T-helper 17 cell (primary cell): ENCODE results near the gene IMPACT. TPM values are rescaled to one million over a fixed set of nuclear protein-coding genes. Genes with fewer than 3 reads are reported as not detected.

Source experiments
- ATAC-seq: fragments of 150-1000 bp; cut with Tn5 transposase; 2 replicates; pipeline ENCODE4 v1.10.0; 2021; ENCODE audit warnings: mild to moderate bottlenecking, moderate library complexity
- DNase-seq, 3 donors: peaks; one replicate each; pipeline versions ENCODE4 v3.0.0 to v3.0.0-alpha.2; 2020 to 2021
- H3K9me3 ChIP-seq: one replicate; pipeline ENCODE4 v1.7.0; 2013; ENCODE audit warnings: low read length, mild to moderate bottlenecking; ENCODE audit not compliant: control insufficient read depth, poor library complexity, severe bottlenecking
- H3K27ac Mint-ChIP-seq: one replicate; pipeline ENCODE4 v1.8.0; 2022; ENCODE audit warnings: mild to moderate bottlenecking, moderate library complexity, mixed read lengths
- H3K27me3 Mint-ChIP-seq: one replicate; pipeline ENCODE4 v1.8.0; 2022; ENCODE audit warnings: mixed read lengths
- H3K36me3 Mint-ChIP-seq: one replicate; pipeline ENCODE4 v1.8.0; 2022; ENCODE audit warnings: low read depth, mixed read lengths
- H3K4me1 Mint-ChIP-seq: one replicate; pipeline ENCODE4 v1.8.0; 2022; ENCODE audit warnings: mild to moderate bottlenecking, mixed read lengths
- H3K4me3 Mint-ChIP-seq: one replicate; pipeline ENCODE4 v1.8.0; 2022; ENCODE audit warnings: mild to moderate bottlenecking, moderate library complexity, mixed read lengths
- total RNA-seq, 4 donors: library from RNA in 2 of 4; stranded (reverse) in 2 of 4; gene quantifications; one replicate each; pipeline ENCODE4 v1.2.3 and lab custom pipeline; 2022 to 2026

Gene IMPACT
- total RNA-seq, 2 donors from 2014 or later = 15.2 to 16.4 TPM

- no peaks in the 10 kb centered on the region for H3K9me3 ChIP-seq
- Mint-ChIP-seq H3K27ac (no peak overlapping the region), H3K4me3 (no peak overlapping the region), H3K36me3 (peaks cover 3% of the 10 kb centered on the region), H3K27me3 (peaks cover 17% of the 10 kb centered on the region), H3K4me1 (peaks cover 6% of the 10 kb centered on the region)
- ATAC-seq (no peak), DNase-seq (no peak)
Measured at GRCh38 chr18:24402209-24402785, 24.2 kb upstream of the IMPACT start.

GRCh38 chr18:24403076-24403475, 23.4 kb upstream of the IMPACT start:
- Mint-ChIP-seq H3K27me3 (peaks cover 24% of the 10 kb centered on the region), H3K4me1 (peaks cover 3% of the 10 kb centered on the region), H3K36me3 (peaks cover 5% of the 10 kb centered on the region), H3K27ac (no peak overlapping the region), H3K4me3 (no peak overlapping the region)
- no peaks in the 10 kb centered on the region for H3K9me3 ChIP-seq
- ATAC-seq (no peak), DNase-seq (no peak)

GRCh38 chr18:24404591-24404990, 21.9 kb upstream of the IMPACT start:
- peaks cover 29% of the 10 kb centered on the region for H3K27me3 Mint-ChIP-seq
- peaks cover 5% of the 10 kb centered on the region for H3K36me3 Mint-ChIP-seq
- no peak overlapping the region for H3K27ac Mint-ChIP-seq
- ATAC-seq (no peak), DNase-seq (no peak)
- H3K4me3 Mint-ChIP-seq = no peak overlapping the region
- H3K9me3 ChIP-seq = no peaks in the 10 kb centered on the region
- no peaks in the 10 kb centered on the region for H3K4me1 Mint-ChIP-seq

DNA sequence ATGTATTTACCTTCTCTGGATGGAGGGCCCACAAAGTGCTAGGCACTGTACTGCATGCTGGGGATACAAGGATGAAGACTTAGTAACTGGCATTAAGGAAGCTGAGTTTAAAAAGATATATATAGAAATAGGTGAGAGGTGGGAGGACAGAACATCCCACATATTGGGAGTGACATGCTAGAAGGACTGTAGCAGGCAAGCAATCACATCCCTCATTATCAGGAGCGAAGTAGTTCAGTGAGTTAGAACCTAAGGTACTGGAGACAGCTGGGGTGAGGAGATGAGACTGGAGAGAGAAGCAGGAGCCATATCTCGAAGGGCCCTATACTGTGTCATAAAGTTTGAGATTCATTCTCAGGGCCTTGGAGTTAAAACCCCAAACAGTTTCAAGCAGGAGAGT, 18.0 kb upstream of the IMPACT start:
- Mint-ChIP-seq H3K27me3 (peaks cover 25% of the 10 kb centered on the region), H3K36me3 (peaks cover 5% of the 10 kb centered on the region), H3K4me1 (no peaks in the 10 kb centered on the region), H3K4me3 (no peak overlapping the region), H3K27ac (no peak overlapping the region)
- DNase-seq (no peak), ATAC-seq (no peak)
- no peaks in the 10 kb centered on the region for H3K9me3 ChIP-seq

- ATAC-seq (no peak), DNase-seq (no peak)
- no peaks in the 10 kb centered on the region for H3K4me1 Mint-ChIP-seq
- no peaks in the 10 kb centered on the region for H3K9me3 ChIP-seq
- H3K36me3 Mint-ChIP-seq = no peaks in the 10 kb centered on the region
- H3K27me3 Mint-ChIP-seq = peaks cover 11% of the 10 kb centered on the region
- no peak overlapping the region for H3K27ac Mint-ChIP-seq
- no peak overlapping the region for H3K4me3 Mint-ChIP-seq
Measured at GRCh38 chr18:24413148-24413547, 13.3 kb upstream of the IMPACT start.

GRCh38 chr18:24414349-24415003, 12.0 kb upstream of the IMPACT start:
- no peaks in the 10 kb centered on the region for H3K4me1 Mint-ChIP-seq
- no peak overlapping the region for H3K4me3 Mint-ChIP-seq
- peaks cover 4% of the 10 kb centered on the region for H3K36me3 Mint-ChIP-seq
- no peak overlapping the region for H3K27ac Mint-ChIP-seq
- ATAC-seq (no peak), DNase-seq (no peak)
- no peaks in the 10 kb centered on the region for H3K9me3 ChIP-seq
- H3K27me3 Mint-ChIP-seq = peaks cover 16% of the 10 kb centered on the region

GRCh38 chr18:24417480-24417879, 9.0 kb upstream of the IMPACT start:
- no peak for ATAC-seq

GRCh38 chr18:24420551-24420950, 5.9 kb upstream of the IMPACT start:
- H3K4me1 Mint-ChIP-seq = no peaks in the 10 kb centered on the region
- no peaks in the 10 kb centered on the region for H3K9me3 ChIP-seq
- H3K27ac Mint-ChIP-seq = no peak overlapping the region
- no peak for ATAC-seq
- DNase-seq = no peak
- peaks cover 9% of the 10 kb centered on the region for H3K36me3 Mint-ChIP-seq
- H3K27me3 Mint-ChIP-seq = peaks cover 37% of the 10 kb centered on the region
- no peak overlapping the region for H3K4me3 Mint-ChIP-seq

More at GRCh38 chr18:24417480-24417879, 9.0 kb upstream of the IMPACT start:
- no peaks in the 10 kb centered on the region for H3K4me1 Mint-ChIP-seq
- H3K27ac Mint-ChIP-seq = no peak overlapping the region
- H3K36me3 Mint-ChIP-seq = peaks cover 4% of the 10 kb centered on the region
- peaks cover 19% of the 10 kb centered on the region for H3K27me3 Mint-ChIP-seq
- no peak for DNase-seq
- no peak overlapping the region for H3K4me3 Mint-ChIP-seq
- no peaks in the 10 kb centered on the region for H3K9me3 ChIP-seq

DNA sequence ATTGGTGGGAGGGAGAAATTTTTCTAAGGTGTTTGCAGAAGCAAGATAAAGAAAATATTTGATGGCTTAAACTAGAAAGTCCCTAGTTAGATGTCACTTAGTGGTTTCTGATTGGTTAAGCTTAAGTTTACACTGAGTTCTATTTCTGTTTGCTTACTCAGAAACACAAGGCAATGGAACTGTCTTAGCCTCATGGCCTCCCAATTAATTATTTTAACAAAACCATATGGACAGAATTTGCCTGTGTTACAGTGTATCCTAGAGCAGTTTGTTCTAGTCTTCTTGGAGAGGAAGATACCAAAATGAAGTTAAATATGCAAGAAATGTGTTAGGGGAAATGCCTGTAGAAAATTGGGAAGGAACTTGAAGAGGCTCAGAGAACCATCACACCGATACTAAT, 4.6 kb upstream of the IMPACT start:
- H3K36me3 Mint-ChIP-seq = peaks cover 11% of the 10 kb centered on the region
- no peaks in the 10 kb centered on the region for H3K9me3 ChIP-seq
- H3K4me3 Mint-ChIP-seq = no peak overlapping the region
- ATAC-seq (no peak), DNase-seq (no peak)
- H3K4me1 Mint-ChIP-seq = peaks cover 1% of the 10 kb centered on the region
- H3K27ac Mint-ChIP-seq = no peak overlapping the region
- H3K27me3 Mint-ChIP-seq = peaks cover 37% of the 10 kb centered on the region

DNA sequence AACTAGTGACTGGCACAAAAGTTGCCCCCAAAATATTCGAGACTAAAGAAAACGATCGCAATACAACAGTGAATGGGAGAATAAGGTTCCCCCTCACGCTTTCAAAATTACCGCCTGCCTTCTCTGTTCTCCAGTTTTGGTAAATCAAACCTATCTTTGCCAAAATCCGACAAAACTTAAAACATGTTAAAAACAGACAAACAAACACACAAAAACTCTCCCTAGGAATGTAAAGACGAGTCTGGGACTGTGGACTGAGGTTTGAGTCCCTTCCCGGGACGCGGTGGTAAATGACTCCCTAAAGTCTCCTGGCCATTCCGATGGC, 435 bp upstream of the IMPACT start:
- H3K9me3 ChIP-seq = no peaks in the 10 kb centered on the region
- no peak for ATAC-seq
- Mint-ChIP-seq H3K4me1 (peaks cover 13% of the 10 kb centered on the region), H3K27me3 (peaks cover 27% of the 10 kb centered on the region), H3K4me3 (peak overlapping the region; percentile 84), H3K27ac (no peak overlapping the region), H3K36me3 (peaks cover 8% of the 10 kb centered on the region)
- no peak for DNase-seq

DNA sequence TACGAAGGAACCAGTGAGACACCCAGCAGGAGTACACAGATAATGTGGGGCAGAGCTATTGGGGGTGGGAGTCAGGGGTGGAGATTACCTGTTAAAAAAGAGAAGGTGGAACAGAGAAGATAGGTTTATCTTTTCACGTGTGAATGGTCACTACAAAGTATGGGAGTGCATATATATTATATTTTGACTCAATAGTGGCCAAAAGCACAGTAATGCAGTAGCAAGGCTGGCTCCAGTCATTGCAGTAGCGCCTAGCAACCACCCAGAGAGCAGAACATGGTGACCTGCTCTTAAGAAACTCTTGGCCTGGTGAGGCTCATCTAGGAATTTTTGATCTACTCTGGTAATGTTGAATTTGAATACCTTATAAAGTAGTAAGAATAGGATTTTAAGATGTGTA, 1.0 kb downstream of the IMPACT start:
- ATAC-seq (no peak), DNase-seq (no peak)
- H3K27ac Mint-ChIP-seq = peak overlapping the region; percentile 91
- no peaks in the 10 kb centered on the region for H3K9me3 ChIP-seq
- H3K4me3 Mint-ChIP-seq = peak overlapping the region; percentile 84
- peaks cover 13% of the 10 kb centered on the region for H3K4me1 Mint-ChIP-seq
- H3K27me3 Mint-ChIP-seq = peaks cover 18% of the 10 kb centered on the region
- peaks cover 11% of the 10 kb centered on the region for H3K36me3 Mint-ChIP-seq

- Mint-ChIP-seq H3K27me3 (peaks cover 5% of the 10 kb centered on the region), H3K4me1 (peaks cover 13% of the 10 kb centered on the region), H3K27ac (no peak overlapping the region), H3K36me3 (peaks cover 13% of the 10 kb centered on the region), H3K4me3 (no peak overlapping the region)
- ATAC-seq = no peak
- DNase-seq = no peak
- H3K9me3 ChIP-seq = no peaks in the 10 kb centered on the region
Measured at GRCh38 chr18:24428709-24429108, 2.2 kb downstream of the IMPACT start.

- DNase-seq (no peak), ATAC-seq (no peak)
- H3K36me3 Mint-ChIP-seq = peaks cover 11% of the 10 kb centered on the region
- H3K27ac Mint-ChIP-seq = no peak overlapping the region
- no peaks in the 10 kb centered on the region for H3K9me3 ChIP-seq
- H3K4me3 Mint-ChIP-seq = no peak overlapping the region
- peaks cover 13% of the 10 kb centered on the region for H3K4me1 Mint-ChIP-seq
- H3K27me3 Mint-ChIP-seq = peaks cover 5% of the 10 kb centered on the region
Measured at GRCh38 chr18:24429188-24429587, 2.7 kb downstream of the IMPACT start.

GRCh38 chr18:24432618-24433017, 6.1 kb downstream of the IMPACT start:
- no peak for ATAC-seq
- H3K9me3 ChIP-seq = no peaks in the 10 kb centered on the region
- Mint-ChIP-seq H3K36me3 (peaks cover 14% of the 10 kb centered on the region), H3K4me1 (peaks cover 20% of the 10 kb centered on the region), H3K27ac (no peak overlapping the region), H3K27me3 (no peaks in the 10 kb centered on the region), H3K4me3 (no peak overlapping the region)
- DNase-seq = no peak
